8988T (cell line): ENCODE measurements around the gene SEPTIN2.
"Not testable (repeated sequence)": the region's sequence is repeated elsewhere in the genome, so short reads cannot be mapped to it uniquely, and the experiment has no call there.

ENCODE experiments used
- DNase-seq: peaks from one replicate; pipeline ENCODE4 v3.0.0; 2011

Gene SEPTIN2

DNA sequence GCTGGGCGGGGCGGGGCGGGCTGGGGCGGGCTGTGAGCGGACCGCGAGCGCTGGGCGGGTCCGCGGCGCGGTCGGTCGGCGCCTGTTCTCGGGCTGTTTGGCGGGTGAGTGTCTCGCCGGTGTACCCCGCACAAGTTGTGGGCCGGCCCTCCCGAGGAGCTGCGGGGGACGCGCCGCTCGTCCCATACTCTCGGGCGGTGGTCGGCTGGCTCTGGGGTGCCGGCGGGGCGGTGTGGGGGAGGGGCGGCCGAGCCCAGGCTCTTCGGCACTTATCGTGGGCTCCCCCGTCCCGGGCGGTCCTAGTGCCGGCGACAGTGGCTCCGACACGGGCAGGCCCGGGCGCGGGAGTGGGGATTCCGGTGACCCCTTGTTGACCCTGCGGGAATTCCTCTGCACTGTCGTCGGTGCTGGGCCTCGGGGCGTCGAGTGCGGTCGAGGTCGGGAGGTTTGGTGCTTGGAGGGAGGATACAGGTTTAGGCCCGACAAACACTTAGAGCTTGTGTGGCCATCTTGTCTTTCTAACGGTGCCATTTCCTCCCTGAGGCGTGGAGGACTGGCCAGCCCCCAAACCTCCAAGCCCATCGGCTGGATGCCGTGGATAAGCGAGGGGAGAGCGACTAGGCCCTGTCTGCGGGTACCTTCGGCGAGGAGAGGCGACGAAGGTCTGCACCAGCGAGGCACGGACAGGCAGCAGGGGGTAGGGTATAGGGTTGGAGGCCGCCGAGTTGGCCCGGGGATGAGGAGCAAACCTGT is at the start of gene SEPTIN2:
SEPTIN2 (plus strand) TSS at position 47 of the 753 bp plus-strand sequence. CDS start 8,308 bp downstream, outside the sequence.
- no peak for DNase-seq

GRCh38 chr2:241267249-241268067 is 48.3 kb upstream of the SEPTIN2 start:
- no peak for DNase-seq

GRCh38 chr2:241268306-241268705 is 47.4 kb upstream of the SEPTIN2 start:
- no peak for DNase-seq

DNA sequence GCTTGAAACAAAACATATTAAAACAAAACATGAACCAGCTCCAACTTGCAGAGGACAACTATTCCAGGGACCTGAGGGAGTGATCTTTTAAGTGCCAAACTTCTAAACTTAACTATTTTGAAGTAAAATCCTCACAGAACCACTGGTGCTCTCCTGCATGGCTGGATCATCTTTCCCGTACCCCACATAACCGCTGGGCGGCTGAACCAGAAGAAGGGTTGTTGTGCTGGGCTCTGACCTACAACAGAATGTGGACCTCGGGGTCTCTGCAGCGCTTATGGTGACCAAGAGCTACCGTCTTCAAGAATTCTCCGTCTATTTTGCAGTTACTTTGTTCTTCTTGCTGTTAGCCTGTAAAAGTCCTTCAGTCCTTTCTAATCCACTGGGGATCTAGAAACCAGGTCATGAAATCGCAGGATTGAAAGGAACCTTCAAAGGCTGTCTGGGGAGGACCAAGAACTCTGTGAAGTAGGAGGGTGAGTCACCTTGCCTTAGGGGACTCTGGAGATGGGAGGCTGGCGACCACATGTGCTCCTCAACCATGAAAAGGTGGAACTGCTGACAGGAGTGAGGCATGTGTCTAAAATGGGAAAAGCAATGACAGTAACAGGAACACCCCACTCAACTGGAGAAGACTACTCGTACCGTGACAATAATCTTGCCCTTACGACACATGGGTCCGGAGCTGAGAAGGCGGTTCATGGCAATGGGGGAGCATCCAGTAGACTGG is 46.8 kb upstream of the SEPTIN2 start:
- no peak for DNase-seq

DNA sequence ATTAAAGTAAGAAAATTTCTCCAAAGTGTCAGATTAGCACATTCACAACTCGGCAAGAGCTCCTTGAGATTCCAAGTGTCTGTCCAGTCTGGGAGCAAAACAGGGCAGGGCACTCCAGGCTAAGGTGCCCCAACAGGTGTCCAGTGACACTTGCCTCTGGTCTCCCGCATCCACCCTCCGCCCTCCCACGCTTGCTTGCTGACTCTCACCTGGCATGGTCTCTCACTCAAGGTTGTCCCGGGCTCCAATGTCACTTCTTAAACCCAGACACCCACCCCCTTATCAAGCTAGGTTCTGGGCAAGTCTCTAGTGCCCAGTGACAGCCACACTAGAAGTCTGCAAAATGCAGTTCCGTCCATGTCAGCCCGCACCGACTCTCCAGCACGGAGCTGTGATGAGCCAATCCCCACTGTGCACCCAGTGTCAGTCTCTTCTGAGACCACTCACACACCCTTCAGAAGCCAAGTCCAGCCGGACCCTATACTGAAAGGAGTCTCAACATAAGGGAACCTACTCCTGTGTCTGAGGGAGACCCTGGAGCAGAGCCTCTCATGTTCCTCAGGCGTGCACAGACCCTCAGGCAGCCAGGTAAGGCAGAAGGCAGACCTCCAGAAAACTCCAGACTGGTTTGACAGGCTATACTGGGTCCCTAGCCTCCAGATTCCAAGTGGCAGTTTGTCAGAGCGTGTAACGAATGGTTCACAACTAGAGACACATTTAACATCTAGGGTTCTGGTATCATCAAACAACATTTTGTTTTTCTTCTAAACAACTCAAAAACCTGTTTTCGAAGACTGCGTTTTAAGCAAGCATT is 45.8 kb upstream of the SEPTIN2 start:
- no peak for DNase-seq

GRCh38 chr2:241270531-241270930 is 45.2 kb upstream of the SEPTIN2 start:
- no peak for DNase-seq

DNA sequence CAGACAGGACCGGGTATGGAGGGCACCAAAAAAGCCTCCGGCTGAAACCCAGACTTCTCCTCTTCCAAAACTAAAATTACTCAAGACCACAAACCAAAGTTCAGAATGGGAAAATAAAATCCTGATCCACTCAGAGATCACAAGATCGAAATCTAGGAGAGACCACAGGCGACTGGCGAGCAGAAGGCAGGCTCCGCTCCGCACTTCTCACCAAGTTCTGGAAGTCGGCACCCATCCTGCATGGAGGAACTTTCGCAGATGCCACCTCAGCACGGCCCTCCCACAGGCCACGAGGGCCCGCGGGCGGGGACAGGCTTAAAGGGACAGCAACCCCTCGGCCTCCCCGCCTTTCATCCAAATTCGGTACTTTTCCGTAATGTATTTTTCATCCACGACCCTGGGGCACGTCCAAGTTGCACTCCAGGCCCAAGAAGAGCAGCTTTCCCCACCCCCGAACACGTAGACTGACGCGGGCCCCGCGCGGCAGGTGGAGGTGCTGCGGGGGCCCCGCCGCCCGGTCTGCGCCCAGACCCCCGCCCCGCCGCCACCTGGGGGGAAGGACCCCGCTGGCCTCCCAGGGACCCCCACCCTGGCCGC is 43.9 kb upstream of the SEPTIN2 start:
- DNase-seq = peak; percentile 61

- no peak for DNase-seq
Observed at GRCh38 chr2:241272303-241273209, 43.2 kb upstream of the SEPTIN2 start.

GRCh38 chr2:241273210-241274020 is 42.3 kb upstream of the SEPTIN2 start:
- no peak for DNase-seq

- DNase-seq = no peak
Observed at GRCh38 chr2:241274127-241274526, 41.6 kb upstream of the SEPTIN2 start.

DNA sequence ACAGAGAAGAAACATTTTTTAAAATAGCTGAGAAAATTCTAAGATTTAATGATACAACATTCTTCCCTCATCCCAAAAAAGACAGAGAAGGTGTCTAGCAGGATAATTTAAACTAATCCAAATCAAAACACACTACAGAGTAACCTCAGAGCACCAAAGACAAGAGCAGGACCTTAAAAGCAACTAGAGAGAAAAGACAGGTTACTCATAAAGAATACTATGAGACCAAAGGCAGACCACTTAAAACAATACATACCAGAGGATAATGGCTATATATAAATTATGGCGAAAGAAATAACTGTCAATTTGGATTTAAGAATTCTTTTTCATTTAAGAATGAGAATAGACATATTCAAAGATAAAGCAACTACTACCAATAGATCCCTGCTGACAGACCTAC is 40.2 kb upstream of the SEPTIN2 start:
- DNase-seq = no peak

- DNase-seq = no peak
Observed at GRCh38 chr2:241275910-241276309, 39.8 kb upstream of the SEPTIN2 start.

DNA sequence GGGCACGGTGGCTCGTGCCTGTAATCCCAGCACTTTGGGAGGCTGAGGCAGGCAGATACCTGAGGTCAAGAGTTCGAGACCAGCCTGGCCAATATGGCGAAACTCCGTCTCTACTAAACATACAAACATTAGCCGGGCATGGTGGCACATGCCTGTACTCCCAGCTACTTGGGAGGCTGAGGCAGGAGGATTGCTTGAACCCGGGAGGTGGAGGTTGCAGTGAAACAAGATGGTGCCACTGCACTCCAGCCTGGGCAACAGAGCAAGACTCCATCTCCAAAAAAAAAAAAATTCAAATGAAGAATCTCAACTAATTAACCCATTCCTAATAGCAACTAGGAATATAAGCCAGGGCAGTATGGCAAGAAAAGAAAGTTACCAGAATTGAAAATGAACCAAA is 37.4 kb upstream of the SEPTIN2 start:
- DNase-seq = not testable (repeated sequence)

DNA sequence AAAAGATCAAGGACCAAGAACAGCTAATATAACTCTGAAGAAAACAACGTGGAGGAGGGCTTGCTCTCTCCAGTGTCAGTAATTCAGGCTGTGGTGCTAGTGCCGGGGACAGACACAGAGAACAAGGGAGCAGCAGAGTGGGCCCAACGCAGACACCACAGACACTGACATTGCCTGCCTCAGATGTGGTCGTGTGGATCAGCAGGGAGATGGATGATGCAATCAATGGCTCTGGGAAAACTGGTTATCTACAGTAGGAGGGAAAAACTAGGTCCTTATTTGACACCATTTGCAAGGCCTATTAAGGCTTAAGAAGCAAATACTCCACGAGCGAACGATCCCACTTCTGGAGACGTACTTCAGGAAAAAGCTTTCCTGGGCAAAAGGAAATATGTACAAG is 36.3 kb upstream of the SEPTIN2 start:
- no peak for DNase-seq

DNA sequence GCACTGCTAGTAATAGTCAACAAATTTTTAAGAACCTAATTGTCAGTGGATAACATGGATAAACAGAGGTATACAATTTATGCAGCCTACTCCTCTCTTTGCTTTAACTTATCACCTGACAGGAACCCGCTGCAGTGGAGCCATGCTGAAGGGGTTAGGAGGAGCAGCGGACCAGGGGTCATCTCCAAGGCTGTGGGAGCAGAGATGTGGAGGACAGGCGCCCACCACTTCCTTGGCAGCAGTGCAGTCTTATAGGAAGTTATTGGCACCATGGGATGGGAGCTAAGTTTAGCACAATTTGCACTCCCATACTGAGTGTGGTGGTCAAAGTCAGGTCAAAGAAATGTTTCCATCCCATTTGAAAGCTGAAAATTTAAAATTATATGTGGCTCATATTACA is 35.9 kb upstream of the SEPTIN2 start:
- no peak for DNase-seq

DNA sequence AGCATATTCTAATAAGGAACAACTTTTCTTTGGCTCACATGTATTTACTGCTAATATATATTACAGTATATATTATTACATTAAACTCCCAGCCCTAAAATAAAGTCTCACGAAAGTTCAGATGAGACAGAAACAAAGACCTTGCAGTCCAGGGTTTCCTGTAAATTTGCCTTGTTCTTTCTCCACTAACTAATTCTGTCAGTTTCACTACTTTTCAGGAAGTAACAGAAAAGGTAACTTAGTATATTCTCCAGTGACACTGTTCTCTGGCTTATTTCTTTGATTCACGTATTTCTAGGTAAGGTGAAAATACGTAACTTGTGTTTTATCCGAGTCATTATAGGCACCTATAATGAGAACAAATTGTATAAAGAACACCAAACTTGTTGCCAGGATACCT is 35.4 kb upstream of the SEPTIN2 start:
- DNase-seq = no peak

DNA sequence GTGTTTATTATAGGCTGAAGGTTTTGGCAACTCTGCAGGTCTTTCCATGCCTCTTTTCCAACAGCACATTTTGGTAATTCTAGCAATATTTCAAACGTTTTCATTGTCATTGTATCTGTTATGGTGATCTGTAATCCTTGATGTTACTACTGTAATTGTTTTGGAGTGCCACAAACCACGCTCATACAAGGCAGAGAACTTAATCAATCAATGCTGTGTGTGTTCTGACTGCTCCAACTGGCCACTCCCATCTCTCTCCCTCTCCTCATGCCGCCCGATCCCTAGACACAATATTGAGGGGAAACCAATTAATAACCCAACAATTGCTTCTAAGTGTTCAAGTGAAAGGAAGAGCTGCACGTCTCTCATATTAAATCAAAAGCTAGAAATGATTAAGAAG is 33.2 kb upstream of the SEPTIN2 start:
- DNase-seq = no peak

GRCh38 chr2:241285596-241285995 is 30.1 kb upstream of the SEPTIN2 start:
- no peak for DNase-seq

DNA sequence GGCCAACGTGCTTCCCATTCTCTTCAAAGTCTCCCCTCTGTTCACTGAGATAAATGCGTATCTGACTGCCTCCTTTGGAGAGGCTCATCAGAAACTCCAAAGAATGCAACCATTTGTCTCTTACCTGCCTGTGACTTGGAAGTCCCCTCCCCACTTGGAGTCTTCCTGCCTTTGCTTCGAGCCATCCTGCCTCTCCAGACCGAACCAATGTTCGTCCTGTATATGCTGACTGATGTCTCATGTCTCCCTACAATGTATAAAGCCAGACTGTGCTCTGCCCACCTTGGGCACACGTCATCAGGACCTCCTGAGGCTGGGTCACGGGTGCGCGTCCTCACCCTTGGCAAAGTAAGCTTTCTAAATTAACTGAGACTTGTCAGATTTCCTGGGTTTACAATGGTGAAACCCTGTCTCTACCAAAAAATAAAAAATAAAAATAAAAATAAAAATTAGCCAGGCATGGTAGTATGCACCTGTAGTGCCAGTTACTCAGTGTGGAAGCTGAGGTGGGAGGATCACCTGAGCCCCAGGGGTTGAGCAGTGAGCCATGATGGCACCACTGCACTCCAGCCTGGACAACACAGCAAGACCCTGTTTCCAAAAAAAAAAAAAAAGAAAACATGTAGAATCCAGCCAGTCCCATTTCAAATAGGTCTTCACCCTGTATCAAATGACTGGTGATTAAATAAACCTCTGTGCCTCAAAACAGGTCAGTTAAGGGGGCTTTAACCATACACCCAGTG is 29.2 kb upstream of the SEPTIN2 start:
- DNase-seq = no peak
